ENCODE measurements around the gene GRIP1. TPM values are rescaled to one million over a fixed set of nuclear protein-coding genes. Genes with fewer than 3 reads are reported as not detected.

The GRIP1 gene
- total and polyA plus RNA-seq, 10 of the 15 experiments (the other 5 are each of a cell fraction or from before 2014, with no cell fraction given) = 0.05 to 0.85 (median 0.50) TPM; not detected in 7

DNA sequence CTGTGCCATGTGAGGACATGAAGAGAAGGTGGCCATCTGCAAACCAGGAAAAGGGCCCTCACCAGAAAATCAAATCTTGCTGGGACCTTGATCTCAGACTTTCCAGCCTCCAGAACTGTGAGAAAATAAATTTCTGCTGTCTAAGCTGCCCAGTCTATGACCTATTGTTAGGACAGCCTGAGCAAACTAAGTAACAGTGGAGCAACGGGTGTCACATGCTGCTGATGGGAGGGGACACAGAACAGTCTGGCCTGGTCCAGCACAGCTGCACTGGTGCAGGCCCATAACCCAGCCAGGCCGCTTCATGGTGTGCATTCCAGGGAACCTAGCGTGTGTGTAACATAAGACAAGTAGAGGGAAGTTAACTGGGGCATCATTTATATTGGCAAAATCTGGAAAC is 42.1 kb downstream of the GRIP1 start:
- no peaks in the 10 kb centered on the region for H3K36me3 ChIP-seq (ENCODE audit: control insufficient read depth in 2 of 2, insufficient read depth in 2 of 2, low read length in 1 of 2)
- no peak overlapping the region for H3K27ac ChIP-seq (ENCODE audit: control insufficient read depth, insufficient read depth)
- ChIA-PET POLR2A (no interaction called here), RAD21 (ENCODE audit: unreplicated experiment) (interaction anchor here (0.9 kb wide), 1 partner anchor 19 kb away, joined by 3 read pairs; no protein-coding TSS in a partner anchor), SMC1A (ENCODE audit: uncharacterized antibody, unreplicated experiment) (interaction anchor here (1.0 kb wide), 1 partner anchor 12 kb away, joined by 4 read pairs; no protein-coding TSS in a partner anchor), CTCF (no interaction called here)
- FAIRE-seq (no peak), DNase-seq (ENCODE audit: low read depth, low spot score) (no peak), ATAC-seq (no peak)
- no peaks in the 10 kb centered on the region for H3K79me2 ChIP-seq (ENCODE audit: control insufficient read depth, insufficient read depth, low read length)
- no peak overlapping the region for H3K9ac ChIP-seq (ENCODE audit: control insufficient read depth, insufficient read depth, low read length)
- no peaks in the 10 kb centered on the region for H3K9me3 ChIP-seq (replicated peaks; ENCODE audit: control insufficient read depth, insufficient read depth, low read length)
- intact Hi-C loops (cut with micrococcal nuclease; ENCODE audit: unreplicated experiment) (no loop called here), in situ Hi-C loops (cut with MboI) (no loop called here)
- no peaks in the 10 kb centered on the region for H4K20me1 ChIP-seq (ENCODE audit: control insufficient read depth, insufficient read depth)
- no peaks in the 10 kb centered on the region for H3K4me1 ChIP-seq (ENCODE audit: control insufficient read depth, insufficient read depth, low read length)
- no TSS peak for BruUV-seq (replicated peaks)
- H3K4me3 ChIP-seq = no peak overlapping the region
- H3K4me2 ChIP-seq (ENCODE audit: control insufficient read depth, insufficient read depth) = no peak overlapping the region
- no peak overlapping the region for H2AFZ ChIP-seq (ENCODE audit: control insufficient read depth, low read depth, low read length)
- WGBS (ENCODE audit: insufficient coverage, insufficient replicate concordance, low lambda C conversion rate, missing lambda C conversion rate) = 39% methylated on average over 3 of the region's 3 CpGs
- no peak for TF ChIP-seq YBX1 (IDR thresholded peaks at IDR 0.05)
- no peak for TF ChIP-seq RAD51 (IDR thresholded peaks at IDR 0.05)
- TF ChIP-seq, protein P1, sequence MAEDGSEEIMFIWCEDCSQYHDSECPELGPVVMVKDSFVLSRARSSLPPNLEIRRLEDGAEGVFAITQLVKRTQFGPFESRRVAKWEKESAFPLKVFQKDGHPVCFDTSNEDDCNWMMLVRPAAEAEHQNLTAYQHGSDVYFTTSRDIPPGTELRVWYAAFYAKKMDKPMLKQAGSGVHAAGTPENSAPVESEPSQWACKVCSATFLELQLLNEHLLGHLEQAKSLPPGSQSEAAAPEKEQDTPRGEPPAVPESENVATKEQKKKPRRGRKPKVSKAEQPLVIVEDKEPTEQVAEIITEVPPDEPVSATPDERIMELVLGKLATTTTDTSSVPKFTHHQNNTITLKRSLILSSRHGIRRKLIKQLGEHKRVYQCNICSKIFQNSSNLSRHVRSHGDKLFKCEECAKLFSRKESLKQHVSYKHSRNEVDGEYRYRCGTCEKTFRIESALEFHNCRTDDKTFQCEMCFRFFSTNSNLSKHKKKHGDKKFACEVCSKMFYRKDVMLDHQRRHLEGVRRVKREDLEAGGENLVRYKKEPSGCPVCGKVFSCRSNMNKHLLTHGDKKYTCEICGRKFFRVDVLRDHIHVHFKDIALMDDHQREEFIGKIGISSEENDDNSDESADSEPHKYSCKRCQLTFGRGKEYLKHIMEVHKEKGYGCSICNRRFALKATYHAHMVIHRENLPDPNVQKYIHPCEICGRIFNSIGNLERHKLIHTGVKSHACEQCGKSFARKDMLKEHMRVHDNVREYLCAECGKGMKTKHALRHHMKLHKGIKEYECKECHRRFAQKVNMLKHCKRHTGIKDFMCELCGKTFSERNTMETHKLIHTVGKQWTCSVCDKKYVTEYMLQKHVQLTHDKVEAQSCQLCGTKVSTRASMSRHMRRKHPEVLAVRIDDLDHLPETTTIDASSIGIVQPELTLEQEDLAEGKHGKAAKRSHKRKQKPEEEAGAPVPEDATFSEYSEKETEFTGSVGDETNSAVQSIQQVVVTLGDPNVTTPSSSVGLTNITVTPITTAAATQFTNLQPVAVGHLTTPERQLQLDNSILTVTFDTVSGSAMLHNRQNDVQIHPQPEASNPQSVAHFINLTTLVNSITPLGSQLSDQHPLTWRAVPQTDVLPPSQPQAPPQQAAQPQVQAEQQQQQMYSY (CRISPR knock-in tag; IDR thresholded peaks at IDR 0.05) = no peak
- TF ChIP-seq JUND (IDR thresholded peaks at IDR 0.05; ENCODE audit: low read depth, low read length) = no peak
- no peak for TF ChIP-seq HDAC6 (IDR thresholded peaks at IDR 0.05; ENCODE audit: unreplicated experiment)
- TF ChIP-seq, protein P2, sequence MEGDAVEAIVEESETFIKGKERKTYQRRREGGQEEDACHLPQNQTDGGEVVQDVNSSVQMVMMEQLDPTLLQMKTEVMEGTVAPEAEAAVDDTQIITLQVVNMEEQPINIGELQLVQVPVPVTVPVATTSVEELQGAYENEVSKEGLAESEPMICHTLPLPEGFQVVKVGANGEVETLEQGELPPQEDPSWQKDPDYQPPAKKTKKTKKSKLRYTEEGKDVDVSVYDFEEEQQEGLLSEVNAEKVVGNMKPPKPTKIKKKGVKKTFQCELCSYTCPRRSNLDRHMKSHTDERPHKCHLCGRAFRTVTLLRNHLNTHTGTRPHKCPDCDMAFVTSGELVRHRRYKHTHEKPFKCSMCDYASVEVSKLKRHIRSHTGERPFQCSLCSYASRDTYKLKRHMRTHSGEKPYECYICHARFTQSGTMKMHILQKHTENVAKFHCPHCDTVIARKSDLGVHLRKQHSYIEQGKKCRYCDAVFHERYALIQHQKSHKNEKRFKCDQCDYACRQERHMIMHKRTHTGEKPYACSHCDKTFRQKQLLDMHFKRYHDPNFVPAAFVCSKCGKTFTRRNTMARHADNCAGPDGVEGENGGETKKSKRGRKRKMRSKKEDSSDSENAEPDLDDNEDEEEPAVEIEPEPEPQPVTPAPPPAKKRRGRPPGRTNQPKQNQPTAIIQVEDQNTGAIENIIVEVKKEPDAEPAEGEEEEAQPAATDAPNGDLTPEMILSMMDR (IDR thresholded peaks at IDR 0.05 in 2 of 3, conservative IDR thresholded peaks at IDR 0.05 in 1 of 3; ENCODE audit: control insufficient read depth in 2 of 3, extremely low read depth in 1 of 3, insufficient read depth in 1 of 3, low read depth in 3 of 3, low read length in 3 of 3) = no peak
- TF ChIP-seq, protein P3, sequence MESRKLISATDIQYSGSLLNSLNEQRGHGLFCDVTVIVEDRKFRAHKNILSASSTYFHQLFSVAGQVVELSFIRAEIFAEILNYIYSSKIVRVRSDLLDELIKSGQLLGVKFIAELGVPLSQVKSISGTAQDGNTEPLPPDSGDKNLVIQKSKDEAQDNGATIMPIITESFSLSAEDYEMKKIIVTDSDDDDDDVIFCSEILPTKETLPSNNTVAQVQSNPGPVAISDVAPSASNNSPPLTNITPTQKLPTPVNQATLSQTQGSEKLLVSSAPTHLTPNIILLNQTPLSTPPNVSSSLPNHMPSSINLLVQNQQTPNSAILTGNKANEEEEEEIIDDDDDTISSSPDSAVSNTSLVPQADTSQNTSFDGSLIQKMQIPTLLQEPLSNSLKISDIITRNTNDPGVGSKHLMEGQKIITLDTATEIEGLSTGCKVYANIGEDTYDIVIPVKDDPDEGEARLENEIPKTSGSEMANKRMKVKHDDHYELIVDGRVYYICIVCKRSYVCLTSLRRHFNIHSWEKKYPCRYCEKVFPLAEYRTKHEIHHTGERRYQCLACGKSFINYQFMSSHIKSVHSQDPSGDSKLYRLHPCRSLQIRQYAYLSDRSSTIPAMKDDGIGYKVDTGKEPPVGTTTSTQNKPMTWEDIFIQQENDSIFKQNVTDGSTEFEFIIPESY (IDR thresholded peaks at IDR 0.05) = no peak
- TF ChIP-seq, protein P4, sequence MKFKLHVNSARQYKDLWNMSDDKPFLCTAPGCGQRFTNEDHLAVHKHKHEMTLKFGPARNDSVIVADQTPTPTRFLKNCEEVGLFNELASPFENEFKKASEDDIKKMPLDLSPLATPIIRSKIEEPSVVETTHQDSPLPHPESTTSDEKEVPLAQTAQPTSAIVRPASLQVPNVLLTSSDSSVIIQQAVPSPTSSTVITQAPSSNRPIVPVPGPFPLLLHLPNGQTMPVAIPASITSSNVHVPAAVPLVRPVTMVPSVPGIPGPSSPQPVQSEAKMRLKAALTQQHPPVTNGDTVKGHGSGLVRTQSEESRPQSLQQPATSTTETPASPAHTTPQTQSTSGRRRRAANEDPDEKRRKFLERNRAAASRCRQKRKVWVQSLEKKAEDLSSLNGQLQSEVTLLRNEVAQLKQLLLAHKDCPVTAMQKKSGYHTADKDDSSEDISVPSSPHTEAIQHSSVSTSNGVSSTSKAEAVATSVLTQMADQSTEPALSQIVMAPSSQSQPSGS (IDR thresholded peaks at IDR 0.05; ENCODE audit: low read length) = no peak
- no peak for TF ChIP-seq YY1 (IDR thresholded peaks at IDR 0.05; ENCODE audit: low read depth, low read length)
- TF ChIP-seq, protein P5, sequence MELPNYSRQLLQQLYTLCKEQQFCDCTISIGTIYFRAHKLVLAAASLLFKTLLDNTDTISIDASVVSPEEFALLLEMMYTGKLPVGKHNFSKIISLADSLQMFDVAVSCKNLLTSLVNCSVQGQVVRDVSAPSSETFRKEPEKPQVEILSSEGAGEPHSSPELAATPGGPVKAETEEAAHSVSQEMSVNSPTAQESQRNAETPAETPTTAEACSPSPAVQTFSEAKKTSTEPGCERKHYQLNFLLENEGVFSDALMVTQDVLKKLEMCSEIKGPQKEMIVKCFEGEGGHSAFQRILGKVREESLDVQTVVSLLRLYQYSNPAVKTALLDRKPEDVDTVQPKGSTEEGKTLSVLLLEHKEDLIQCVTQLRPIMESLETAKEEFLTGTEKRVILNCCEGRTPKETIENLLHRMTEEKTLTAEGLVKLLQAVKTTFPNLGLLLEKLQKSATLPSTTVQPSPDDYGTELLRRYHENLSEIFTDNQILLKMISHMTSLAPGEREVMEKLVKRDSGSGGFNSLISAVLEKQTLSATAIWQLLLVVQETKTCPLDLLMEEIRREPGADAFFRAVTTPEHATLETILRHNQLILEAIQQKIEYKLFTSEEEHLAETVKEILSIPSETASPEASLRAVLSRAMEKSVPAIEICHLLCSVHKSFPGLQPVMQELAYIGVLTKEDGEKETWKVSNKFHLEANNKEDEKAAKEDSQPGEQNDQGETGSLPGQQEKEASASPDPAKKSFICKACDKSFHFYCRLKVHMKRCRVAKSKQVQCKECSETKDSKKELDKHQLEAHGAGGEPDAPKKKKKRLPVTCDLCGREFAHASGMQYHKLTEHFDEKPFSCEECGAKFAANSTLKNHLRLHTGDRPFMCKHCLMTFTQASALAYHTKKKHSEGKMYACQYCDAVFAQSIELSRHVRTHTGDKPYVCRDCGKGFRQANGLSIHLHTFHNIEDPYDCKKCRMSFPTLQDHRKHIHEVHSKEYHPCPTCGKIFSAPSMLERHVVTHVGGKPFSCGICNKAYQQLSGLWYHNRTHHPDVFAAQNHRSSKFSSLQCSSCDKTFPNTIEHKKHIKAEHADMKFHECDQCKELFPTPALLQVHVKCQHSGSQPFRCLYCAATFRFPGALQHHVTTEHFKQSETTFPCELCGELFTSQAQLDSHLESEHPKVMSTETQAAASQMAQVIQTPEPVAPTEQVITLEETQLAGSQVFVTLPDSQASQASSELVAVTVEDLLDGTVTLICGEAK (IDR thresholded peaks at IDR 0.05; ENCODE audit: borderline replicate concordance) = no peak
- no peaks in the 10 kb centered on the region for H3K27me3 ChIP-seq (replicated peaks in 1 of 2; ENCODE audit: control insufficient read depth in 2 of 2, insufficient read depth in 2 of 2, low read length in 1 of 2)

All from GM12878 (cell line).